HG03159 (cell line): ENCODE measurements around the gene RIPOR2.
"Not testable (repeated sequence)": the region's sequence is repeated elsewhere in the genome, so short reads cannot be mapped to it uniquely, and the experiment has no call there.

Experiments used
- ATAC-seq: cut with Tn5 transposase; IDR thresholded peaks from one replicate; pipeline ENCODE4 v1.9.1; 2021; ENCODE audit warnings: mild to moderate bottlenecking, moderate library complexity; ENCODE audit not compliant: unreplicated experiment

RIPOR2 gene

DNA sequence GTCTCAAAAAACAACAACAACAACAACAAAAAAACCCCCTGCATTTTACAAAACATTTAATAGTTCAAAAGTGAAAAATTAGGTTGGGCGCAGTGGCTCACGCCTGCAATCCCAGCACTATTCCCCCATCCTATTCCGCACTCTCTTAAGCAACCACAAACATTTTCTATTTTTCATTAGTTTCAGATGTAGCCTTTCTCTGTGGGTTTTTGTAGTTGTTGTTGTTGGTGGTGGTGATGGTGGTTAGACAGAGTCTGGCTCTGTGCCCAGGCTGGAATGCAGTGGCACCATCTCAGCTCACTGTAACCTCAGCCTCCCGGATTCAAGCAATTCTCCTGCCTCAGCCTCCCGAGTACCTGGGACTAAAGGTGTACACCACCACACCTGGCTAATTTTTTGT lies 167.4 kb downstream of the RIPOR2 start:
- ATAC-seq: no peak

DNA sequence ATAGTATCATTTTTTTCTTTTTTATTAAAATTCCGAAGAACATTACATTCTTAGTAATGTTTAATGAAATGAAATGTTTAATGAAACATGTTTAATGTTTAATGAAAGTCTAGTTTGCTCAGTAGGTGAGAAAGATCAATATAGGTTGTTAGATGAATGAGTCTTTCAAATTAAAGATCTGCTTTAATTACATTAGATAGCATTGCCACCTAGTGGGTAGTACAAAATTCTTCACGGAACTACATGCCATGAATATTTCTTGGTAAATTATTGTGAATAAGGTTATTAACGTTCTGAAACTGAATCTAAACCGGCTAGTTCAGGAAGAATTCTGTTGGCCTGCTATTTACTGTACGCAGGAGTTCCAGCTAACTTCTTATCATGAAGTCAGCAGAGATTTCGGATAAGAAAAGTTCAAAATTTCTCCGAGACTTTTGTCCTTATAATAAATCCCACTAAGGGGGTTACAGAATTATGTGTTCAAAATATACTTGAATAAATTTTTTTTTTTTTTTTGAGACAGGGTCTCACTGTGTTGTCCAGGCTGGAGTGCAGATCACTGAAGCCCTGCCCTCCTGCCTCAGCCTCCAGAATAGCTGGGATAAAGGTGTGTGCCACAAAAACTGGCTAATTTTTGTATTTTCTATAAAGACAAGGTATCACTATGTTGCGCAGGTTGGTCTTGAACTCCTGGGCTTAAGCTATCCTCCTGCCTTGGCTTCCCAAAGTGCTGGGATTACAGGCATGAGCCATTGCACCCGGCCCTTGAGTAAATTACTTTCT lies 168.9 kb downstream of the RIPOR2 start:
- ATAC-seq: peak; percentile 48

GRCh38 chr6:24765968-24766367 lies 169.8 kb downstream of the RIPOR2 start:
- ATAC-seq: not testable (repeated sequence)

- not testable (repeated sequence) for ATAC-seq
Measured at GRCh38 chr6:24764833-24765828, 170.6 kb downstream of the RIPOR2 start.

GRCh38 chr6:24763578-24763977 lies 172.2 kb downstream of the RIPOR2 start:
- ATAC-seq: no peak

GRCh38 chr6:24761851-24762250 lies 173.9 kb downstream of the RIPOR2 start:
- no peak for ATAC-seq

DNA sequence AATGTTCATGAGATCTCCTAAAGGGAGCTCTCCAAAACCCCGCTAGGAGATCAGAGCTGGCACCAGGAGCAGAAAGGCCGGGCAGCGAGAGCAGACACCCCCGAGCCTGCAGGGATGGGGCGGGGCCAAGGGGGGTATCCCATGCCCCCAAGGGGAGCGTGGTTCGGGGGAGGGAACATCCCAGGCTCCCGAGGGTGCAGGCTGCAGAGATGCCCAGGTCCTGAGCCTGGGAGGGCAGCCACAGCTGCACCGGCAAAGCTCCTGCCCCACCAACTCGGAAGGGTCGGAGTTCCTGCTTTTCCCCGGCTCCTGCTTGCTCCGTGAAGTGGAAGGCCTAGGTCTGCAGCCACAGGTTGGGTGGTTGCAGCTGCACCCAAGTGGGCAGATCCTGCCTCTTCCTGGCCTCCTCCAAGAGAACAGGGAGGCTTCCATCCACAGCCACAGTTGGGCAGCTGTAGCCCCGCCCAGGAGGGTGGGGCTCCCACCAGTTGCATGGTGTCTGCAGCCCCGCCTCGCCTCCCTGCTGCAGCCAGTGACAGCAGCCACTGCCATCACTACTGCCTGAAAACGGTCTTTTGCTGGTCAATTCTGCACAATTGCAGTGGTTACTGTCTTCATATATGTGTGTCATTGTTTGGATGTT lies 174.4 kb downstream of the RIPOR2 start:
- ATAC-seq: no peak

- no peak for ATAC-seq
Measured at GRCh38 chr6:24760210-24760609, 175.6 kb downstream of the RIPOR2 start.

- ATAC-seq: no peak
Measured at GRCh38 chr6:24759718-24760117, 176.0 kb downstream of the RIPOR2 start.

- ATAC-seq: no peak
Measured at GRCh38 chr6:24757611-24758010, 178.1 kb downstream of the RIPOR2 start.

DNA sequence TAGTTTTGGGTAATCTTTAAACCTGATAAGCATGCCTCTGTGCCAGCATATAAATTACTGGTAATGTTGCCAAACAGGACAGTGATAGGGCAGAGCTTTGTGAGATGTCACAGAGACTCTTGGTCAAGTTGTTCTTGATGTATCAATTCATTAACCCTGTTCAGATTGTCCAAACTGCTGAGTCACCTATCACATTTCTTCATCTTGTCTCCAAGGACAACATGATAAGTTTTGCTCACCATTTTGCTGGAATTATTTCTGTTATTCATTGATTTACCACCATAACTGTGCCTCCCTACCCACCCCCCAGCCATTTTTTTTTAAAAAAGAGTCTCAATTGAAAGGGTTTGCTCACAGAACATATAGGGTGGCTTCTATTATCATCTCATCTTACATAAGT lies 180.5 kb downstream of the RIPOR2 start:
- ATAC-seq: no peak

- ATAC-seq: not testable (repeated sequence)
Measured at GRCh38 chr6:24754378-24754777, 181.4 kb downstream of the RIPOR2 start.
